Esophagus squamous epithelium (tissue), 5 donors: ENCODE results near the gene CTNNA2. TPM values are rescaled to one million over a fixed set of nuclear protein-coding genes. Genes with fewer than 3 reads are reported as not detected.

Experiments used
- DNase-seq: peaks from one replicate; lab custom pipeline; 2025; lab: John Stamatoyannopoulos, UW
- H3K27ac ChIP-seq, 4 donors: fragments of 200-600 bp; sonication (generic); one replicate each; pipeline ENCODE4 v1.5.1; 2016 to 2019; ENCODE audit warnings: mild to moderate bottlenecking in 1 of 4
- H3K27me3 ChIP-seq, 4 donors: fragments of 200-600 bp; sonication (generic); 1 replicate in 3 of 4; 2 replicates in 1 of 4; pipeline versions ENCODE4 v1.5.1 to v1.6.0; 2017 to 2021; ENCODE audit warnings: antibody characterized with exemption in 1 of 4
- H3K36me3 ChIP-seq, 3 donors: fragments of 200-600 bp; sonication (generic); one replicate each; pipeline ENCODE4 v1.5.1; 2016 to 2019
- H3K4me1 ChIP-seq, 3 donors: fragments of 200-600 bp; sonication (generic); one replicate each; pipeline ENCODE4 v1.5.1; 2017 to 2019
- H3K4me3 ChIP-seq, 4 donors: fragments of 200-600 bp; sonication (generic); 1 replicate in 3 of 4; 2 replicates in 1 of 4; pipeline ENCODE4 v1.5.1; 2016 to 2019; ENCODE audit warnings: mild to moderate bottlenecking in 2 of 4, moderate library complexity in 1 of 4
- H3K9me3 ChIP-seq, 3 donors: fragments of 200-600 bp; sonication (generic); one replicate each; pipeline ENCODE4 v1.5.1; 2016 to 2019
- POLR2A ChIP-seq, 4 donors: fragments of 450-650 bp; IDR thresholded peaks; one replicate each; pipeline ENCODE4 v1.6.1; 2017; ENCODE audit warnings: antibody characterized with exemption in 4 of 4, mild to moderate bottlenecking in 4 of 4, moderate library complexity in 3 of 4
- WGBS, 2 donors: methylation state at CpG; one replicate each; pipeline ENCODE4 v1.1.5; 2018; 5-methylcytosine and 5-hydroxymethylcytosine counted together
- intact Hi-C: fragments of 100-400 bp; cut with DNase I; formaldehyde crosslinking; loops from one replicate; pipeline ENCODE4 v1.15.0; 2022
- total RNA-seq, 4 donors: library from RNA; depleted of rRNA; stranded (reverse); fragments of >200 nt; gene quantifications; one replicate each; pipeline ENCODE4 v1.1.0, GENCODE V29; 2016
- TF ChIP-seq, protein P1 (sequence below), 6 experiments: fragments of 450-650 bp in 4 of 6; fragments of 200-600 bp in 2 of 6; sonication (generic) in 2 of 6; IDR thresholded peaks; one replicate each; pipeline ENCODE4 v1.5.1; 2016 to 2019; ENCODE audit warnings: antibody characterized with exemption in 6 of 6, mild to moderate bottlenecking in 4 of 6, moderate library complexity in 4 of 6
- donor health status: DM: yes; HTN: yes; CAD: no.

CTNNA2 gene
- total RNA-seq, 4 donors from 2014 or later, result not detected

DNA sequence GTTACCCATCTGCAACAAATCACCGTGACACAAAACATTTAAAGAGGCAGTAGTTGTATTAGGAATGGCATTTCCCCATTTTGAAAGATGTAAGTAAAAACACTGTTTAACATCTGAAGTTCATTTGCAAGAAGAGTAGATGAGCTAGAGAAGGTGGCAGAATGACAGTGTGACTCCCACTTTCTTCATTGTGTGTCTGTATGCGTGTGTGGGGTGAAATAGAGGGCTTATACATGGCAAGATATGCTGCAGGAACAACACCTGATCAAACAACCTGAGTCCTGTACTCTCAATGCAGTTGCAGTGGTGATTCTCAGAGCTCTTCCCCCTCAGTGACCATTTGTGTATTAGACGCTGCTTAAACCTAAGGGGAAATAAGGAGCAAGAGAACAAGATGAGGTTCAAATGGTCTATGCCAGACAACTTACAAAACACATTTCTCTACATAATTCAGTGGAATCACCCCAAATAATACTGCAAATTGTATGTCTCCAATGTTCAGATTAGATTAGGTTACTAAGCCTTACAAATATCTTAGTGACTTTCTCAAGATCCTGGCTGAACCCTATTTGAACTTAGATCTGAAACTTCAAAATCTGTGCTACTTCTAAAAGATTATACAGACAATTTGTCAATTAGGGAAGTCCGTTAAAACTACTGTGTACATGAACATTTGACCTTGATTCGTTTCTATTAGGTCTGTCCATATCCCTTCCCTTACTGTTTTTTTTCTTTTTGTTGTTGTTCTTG lies 561.6 kb downstream of the CTNNA2 start:
- 48 to 49% methylated on average over 5 of the region's 5 CpGs for WGBS, 2 donors
- H3K27me3 ChIP-seq, result no peaks in the 10 kb centered on the region
- no peak overlapping the region for H3K27ac ChIP-seq
- intact Hi-C loops, result no loop called here
- no peak for DNase-seq
- TF ChIP-seq, protein P1, sequence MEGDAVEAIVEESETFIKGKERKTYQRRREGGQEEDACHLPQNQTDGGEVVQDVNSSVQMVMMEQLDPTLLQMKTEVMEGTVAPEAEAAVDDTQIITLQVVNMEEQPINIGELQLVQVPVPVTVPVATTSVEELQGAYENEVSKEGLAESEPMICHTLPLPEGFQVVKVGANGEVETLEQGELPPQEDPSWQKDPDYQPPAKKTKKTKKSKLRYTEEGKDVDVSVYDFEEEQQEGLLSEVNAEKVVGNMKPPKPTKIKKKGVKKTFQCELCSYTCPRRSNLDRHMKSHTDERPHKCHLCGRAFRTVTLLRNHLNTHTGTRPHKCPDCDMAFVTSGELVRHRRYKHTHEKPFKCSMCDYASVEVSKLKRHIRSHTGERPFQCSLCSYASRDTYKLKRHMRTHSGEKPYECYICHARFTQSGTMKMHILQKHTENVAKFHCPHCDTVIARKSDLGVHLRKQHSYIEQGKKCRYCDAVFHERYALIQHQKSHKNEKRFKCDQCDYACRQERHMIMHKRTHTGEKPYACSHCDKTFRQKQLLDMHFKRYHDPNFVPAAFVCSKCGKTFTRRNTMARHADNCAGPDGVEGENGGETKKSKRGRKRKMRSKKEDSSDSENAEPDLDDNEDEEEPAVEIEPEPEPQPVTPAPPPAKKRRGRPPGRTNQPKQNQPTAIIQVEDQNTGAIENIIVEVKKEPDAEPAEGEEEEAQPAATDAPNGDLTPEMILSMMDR (IDR thresholded peaks at IDR 0.05), result no peak
- no peak for TF ChIP-seq POLR2A (IDR thresholded peaks at IDR 0.05)
- no peaks in the 10 kb centered on the region for H3K36me3 ChIP-seq
- H3K9me3 ChIP-seq, result no peaks in the 10 kb centered on the region
- no peaks in the 10 kb centered on the region for H3K4me1 ChIP-seq
- H3K4me3 ChIP-seq, result no peak overlapping the region

DNA sequence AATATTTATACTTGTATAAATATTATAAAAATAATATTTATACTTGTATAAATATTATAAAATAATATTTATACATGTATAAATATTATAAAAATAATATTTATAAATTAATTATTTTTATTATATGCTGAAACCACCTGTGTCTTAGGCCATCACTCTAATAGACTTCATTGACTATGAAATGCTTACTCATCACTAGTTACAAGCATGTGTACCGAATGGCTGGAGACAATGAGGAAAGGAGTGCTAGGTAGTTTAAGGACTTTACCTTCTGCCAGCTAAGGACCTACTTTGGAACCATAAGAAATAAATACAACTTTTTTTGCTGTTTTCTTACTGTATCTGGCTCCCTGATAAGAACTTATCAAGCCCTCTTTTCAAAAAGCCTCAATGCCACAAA lies 562.9 kb downstream of the CTNNA2 start:
- H3K9me3 ChIP-seq, result no peaks in the 10 kb centered on the region
- H3K4me1 ChIP-seq, result no peaks in the 10 kb centered on the region
- intact Hi-C loops, result no loop called here
- no peaks in the 10 kb centered on the region for H3K36me3 ChIP-seq
- DNase-seq, result no peak
- no peak overlapping the region for H3K27ac ChIP-seq
- H3K4me3 ChIP-seq, result no peak overlapping the region
- 58 to 74% methylated on average over 1 of the region's 1 CpG for WGBS, 2 donors
- TF ChIP-seq, protein P1 (IDR thresholded peaks at IDR 0.05), result no peak
- no peak for TF ChIP-seq POLR2A (IDR thresholded peaks at IDR 0.05)
- H3K27me3 ChIP-seq, result no peaks in the 10 kb centered on the region

DNA sequence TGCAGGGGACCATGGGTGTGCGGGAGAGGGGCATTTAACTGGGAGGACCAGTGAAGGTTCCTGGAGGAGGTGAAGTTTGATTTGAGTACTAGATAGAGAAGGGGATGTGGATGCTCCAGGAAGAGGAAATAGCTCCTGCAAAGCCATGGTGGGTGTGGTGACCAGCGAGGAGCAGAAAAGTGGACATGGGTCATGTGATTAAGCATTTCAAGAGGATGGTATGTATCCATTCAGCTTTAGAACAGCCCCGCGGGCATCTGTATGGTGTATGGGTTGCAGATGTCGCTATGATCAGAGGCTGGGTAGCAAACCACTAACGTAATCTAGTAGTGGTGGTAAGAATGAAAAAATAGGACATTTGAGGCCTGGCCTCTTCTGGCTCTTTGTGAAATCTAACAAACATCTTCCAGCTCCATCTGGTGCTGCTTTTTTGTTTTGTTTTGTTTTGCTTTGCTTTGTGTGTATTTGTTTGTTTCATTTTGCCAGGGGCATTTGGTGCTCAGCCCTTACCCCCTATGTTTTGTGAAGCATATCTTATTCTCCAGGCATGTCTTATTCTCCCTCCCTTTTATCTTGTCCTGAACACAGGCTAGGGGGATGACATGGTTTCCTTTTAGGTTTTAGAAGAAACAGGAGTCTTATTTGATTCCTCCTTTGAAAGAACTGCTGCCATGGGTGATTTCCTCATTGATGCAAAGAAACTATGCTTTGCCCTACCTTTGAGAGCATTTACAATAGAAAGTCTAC lies 565.6 kb downstream of the CTNNA2 start:
- Histone ChIP-seq H3K4me1 (no peaks in the 10 kb centered on the region), H3K27ac (no peak overlapping the region), H3K4me3 (no peak overlapping the region), H3K36me3 (no peaks in the 10 kb centered on the region), H3K27me3 (no peaks in the 10 kb centered on the region), H3K9me3 (no peaks in the 10 kb centered on the region)
- TF ChIP-seq, protein P1 (IDR thresholded peaks at IDR 0.05), result no peak
- no peak for TF ChIP-seq POLR2A (IDR thresholded peaks at IDR 0.05)
- 87 to 92% methylated on average over 6 of the region's 6 CpGs for WGBS, 2 donors
- intact Hi-C loops, result no loop called here
- no peak for DNase-seq

DNA sequence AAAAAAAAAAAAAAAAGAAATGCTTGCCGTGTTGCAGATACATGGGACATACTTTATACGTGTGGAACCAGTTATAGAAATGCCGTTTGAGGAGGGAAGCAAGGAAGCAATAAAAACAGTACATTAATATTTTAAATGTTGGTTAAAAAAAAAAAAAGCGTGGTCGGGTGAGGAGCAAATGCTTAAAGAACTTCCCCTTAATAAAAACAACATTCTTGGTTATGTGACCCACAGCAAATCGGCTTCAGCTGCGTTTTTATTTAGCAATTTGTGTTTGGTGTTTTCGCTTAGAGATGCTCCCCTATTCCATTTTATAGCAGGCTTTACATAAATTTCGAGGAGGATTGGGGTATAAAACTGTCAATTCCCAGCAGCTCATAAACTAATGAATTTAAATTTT lies 568.1 kb downstream of the CTNNA2 start:
- Histone ChIP-seq H3K27me3 (no peaks in the 10 kb centered on the region), H3K4me3 (no peak overlapping the region), H3K4me1 (no peaks in the 10 kb centered on the region), H3K9me3 (no peaks in the 10 kb centered on the region), H3K27ac (no peak overlapping the region), H3K36me3 (no peaks in the 10 kb centered on the region)
- no peak for TF ChIP-seq POLR2A (IDR thresholded peaks at IDR 0.05)
- TF ChIP-seq, protein P1 (IDR thresholded peaks at IDR 0.05), result no peak
- 54 to 61% methylated on average over 9 of the region's 9 CpGs for WGBS, 2 donors
- no peak for DNase-seq
- intact Hi-C loops, result no loop called here

DNA sequence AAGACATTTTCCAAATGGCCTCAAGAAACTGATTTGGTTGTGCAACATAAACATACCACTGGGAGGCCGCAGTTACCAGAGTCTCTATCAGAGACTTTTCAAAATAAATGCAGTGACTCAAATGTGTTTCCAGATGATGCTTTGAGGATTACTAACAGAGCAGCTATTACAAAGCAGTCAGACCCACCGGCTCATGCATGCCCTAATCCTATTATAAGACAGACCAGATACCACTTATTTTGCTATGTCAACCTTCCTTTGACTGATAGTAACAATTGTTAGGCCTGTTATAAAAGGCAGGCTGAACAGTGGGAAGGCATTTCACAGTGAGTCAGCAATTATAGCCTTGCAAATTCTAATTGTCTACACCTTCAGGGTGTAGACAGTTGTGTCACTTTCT lies 574.0 kb downstream of the CTNNA2 start:
- intact Hi-C loops, result no loop called here
- Histone ChIP-seq H3K4me3 (no peak overlapping the region), H3K27me3 (no peaks in the 10 kb centered on the region), H3K36me3 (no peaks in the 10 kb centered on the region), H3K9me3 (no peaks in the 10 kb centered on the region), H3K27ac (no peak overlapping the region), H3K4me1 (no peaks in the 10 kb centered on the region)
- 29 to 44% methylated on average over 2 of the region's 2 CpGs for WGBS, 2 donors
- TF ChIP-seq, protein P1 (IDR thresholded peaks at IDR 0.05), result no peak
- no peak for TF ChIP-seq POLR2A (IDR thresholded peaks at IDR 0.05)
- no peak for DNase-seq
